Measurements from ENCODE around the gene ELAPOR2. TPM values are rescaled to one million over a fixed set of nuclear protein-coding genes. Genes with fewer than 3 reads are reported as not detected.

The ELAPOR2 gene
- total and polyA plus RNA-seq, 8 donors, result 1.6 to 10.3 (median 3.4) TPM

GRCh38 chr7:87028636-87029035 is 30.8 kb downstream of the ELAPOR2 start:
- DNase-seq, result no peak
- no peak for FAIRE-seq
- H3K27me3 ChIP-seq, result no peaks in the 10 kb centered on the region
- no peaks in the 10 kb centered on the region for H3K9me3 ChIP-seq
- no peak for TF ChIP-seq CTCF (IDR thresholded peaks at IDR 0.05)
- no peak for ATAC-seq
- no peaks in the 10 kb centered on the region for H3K36me3 ChIP-seq
- no peak overlapping the region for H3K27ac ChIP-seq
- intact Hi-C loops (cut with DNase I), result no loop called here
- peaks cover 0 to 3% (median 0%) of the 10 kb centered on the region in 3 donors for H3K4me1 ChIP-seq
- no peak overlapping the region for H3K4me3 ChIP-seq
- WGBS, 2 donors, result 69 to 74% methylated on average over 1 of the region's 1 CpG

- H3K27me3 ChIP-seq, result no peaks in the 10 kb centered on the region
- no peak for TF ChIP-seq CTCF (IDR thresholded peaks at IDR 0.05)
- no peak overlapping the region for H3K27ac ChIP-seq
- ATAC-seq (no peak), DNase-seq (no peak), FAIRE-seq (no peak)
- H3K4me1 ChIP-seq, result peaks cover 0 to 3% (median 0%) of the 10 kb centered on the region in 3 donors
- no peaks in the 10 kb centered on the region for H3K36me3 ChIP-seq
- H3K4me3 ChIP-seq, result no peak overlapping the region
- H3K9me3 ChIP-seq, result no peaks in the 10 kb centered on the region
- intact Hi-C loops (cut with DNase I), result no loop called here
Measured at GRCh38 chr7:87027900-87028299, 31.6 kb downstream of the ELAPOR2 start.

GRCh38 chr7:87021285-87021684 is 38.2 kb downstream of the ELAPOR2 start:
- no peak for FAIRE-seq
- no peak for TF ChIP-seq CTCF (IDR thresholded peaks at IDR 0.05)
- no peaks in the 10 kb centered on the region for H3K27me3 ChIP-seq
- no peaks in the 10 kb centered on the region for H3K36me3 ChIP-seq
- WGBS, 2 donors, result 57 to 64% methylated on average over 2 of the region's 2 CpGs
- DNase-seq, result no peak
- no peak overlapping the region for H3K4me3 ChIP-seq
- H3K4me1 ChIP-seq, result peaks cover 0 to 3% (median 0%) of the 10 kb centered on the region in 3 donors
- H3K27ac ChIP-seq, result no peak overlapping the region
- intact Hi-C loops (cut with DNase I), result no loop called here
- H3K9me3 ChIP-seq, result no peaks in the 10 kb centered on the region
- ATAC-seq, result no peak

- intact Hi-C loops (cut with DNase I), result no loop called here
- H3K27me3 ChIP-seq, result no peaks in the 10 kb centered on the region
- H3K4me1 ChIP-seq, result no peaks in the 10 kb centered on the region
- no peak overlapping the region for H3K4me3 ChIP-seq
- H3K9me3 ChIP-seq, result no peaks in the 10 kb centered on the region
- H3K27ac ChIP-seq, result no peak overlapping the region
- no peak for TF ChIP-seq CTCF (IDR thresholded peaks at IDR 0.05)
- ATAC-seq, result peak in 1 of 4 donors; percentile 65
- DNase-seq, result no peak
- H3K36me3 ChIP-seq, result no peaks in the 10 kb centered on the region
- WGBS, 2 donors, result 57 to 67% methylated on average over 4 of the region's 4 CpGs
- FAIRE-seq, result no peak
Measured at GRCh38 chr7:87016606-87017005, 42.8 kb downstream of the ELAPOR2 start.

GRCh38 chr7:87013840-87014190 is 45.6 kb downstream of the ELAPOR2 start:
- no peaks in the 10 kb centered on the region for H3K36me3 ChIP-seq
- no peaks in the 10 kb centered on the region for H3K4me1 ChIP-seq
- no peak overlapping the region for H3K27ac ChIP-seq
- FAIRE-seq (no peak), ATAC-seq (peak in 2 of 4 donors; percentile 26 to 47), DNase-seq (no peak)
- no peak overlapping the region for H3K4me3 ChIP-seq
- 67% methylated on average over 2 of the region's 2 CpGs for WGBS, 2 donors
- intact Hi-C loops (cut with DNase I), result no loop called here
- no peaks in the 10 kb centered on the region for H3K9me3 ChIP-seq
- H3K27me3 ChIP-seq, result no peaks in the 10 kb centered on the region
- TF ChIP-seq CTCF (IDR thresholded peaks at IDR 0.05), result no peak
